ENCODE results near the gene RAB40B. TPM values are rescaled to one million over a fixed set of nuclear protein-coding genes. Genes with fewer than 3 reads are reported as not detected.

Gene RAB40B
- total and polyA plus RNA-seq, 2 of the 13 experiments (the other 11 are each of a cell fraction or from before 2014, with no cell fraction given): 6.2 to 6.5 TPM

GRCh38 chr17:82734987-82735866 lies 36.7 kb upstream of the RAB40B start, which contains the start of gene FN3K (continued):
- TF ChIP-seq, protein P1, sequence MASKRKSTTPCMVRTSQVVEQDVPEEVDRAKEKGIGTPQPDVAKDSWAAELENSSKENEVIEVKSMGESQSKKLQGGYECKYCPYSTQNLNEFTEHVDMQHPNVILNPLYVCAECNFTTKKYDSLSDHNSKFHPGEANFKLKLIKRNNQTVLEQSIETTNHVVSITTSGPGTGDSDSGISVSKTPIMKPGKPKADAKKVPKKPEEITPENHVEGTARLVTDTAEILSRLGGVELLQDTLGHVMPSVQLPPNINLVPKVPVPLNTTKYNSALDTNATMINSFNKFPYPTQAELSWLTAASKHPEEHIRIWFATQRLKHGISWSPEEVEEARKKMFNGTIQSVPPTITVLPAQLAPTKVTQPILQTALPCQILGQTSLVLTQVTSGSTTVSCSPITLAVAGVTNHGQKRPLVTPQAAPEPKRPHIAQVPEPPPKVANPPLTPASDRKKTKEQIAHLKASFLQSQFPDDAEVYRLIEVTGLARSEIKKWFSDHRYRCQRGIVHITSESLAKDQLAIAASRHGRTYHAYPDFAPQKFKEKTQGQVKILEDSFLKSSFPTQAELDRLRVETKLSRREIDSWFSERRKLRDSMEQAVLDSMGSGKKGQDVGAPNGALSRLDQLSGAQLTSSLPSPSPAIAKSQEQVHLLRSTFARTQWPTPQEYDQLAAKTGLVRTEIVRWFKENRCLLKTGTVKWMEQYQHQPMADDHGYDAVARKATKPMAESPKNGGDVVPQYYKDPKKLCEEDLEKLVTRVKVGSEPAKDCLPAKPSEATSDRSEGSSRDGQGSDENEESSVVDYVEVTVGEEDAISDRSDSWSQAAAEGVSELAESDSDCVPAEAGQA (IDR thresholded peaks at IDR 0.05; ENCODE audit: low read depth): no peak
- TF ChIP-seq, protein P1 (CRISPR knock-in tag; IDR thresholded peaks at IDR 0.05; ENCODE audit: borderline replicate concordance): no peak

DNA sequence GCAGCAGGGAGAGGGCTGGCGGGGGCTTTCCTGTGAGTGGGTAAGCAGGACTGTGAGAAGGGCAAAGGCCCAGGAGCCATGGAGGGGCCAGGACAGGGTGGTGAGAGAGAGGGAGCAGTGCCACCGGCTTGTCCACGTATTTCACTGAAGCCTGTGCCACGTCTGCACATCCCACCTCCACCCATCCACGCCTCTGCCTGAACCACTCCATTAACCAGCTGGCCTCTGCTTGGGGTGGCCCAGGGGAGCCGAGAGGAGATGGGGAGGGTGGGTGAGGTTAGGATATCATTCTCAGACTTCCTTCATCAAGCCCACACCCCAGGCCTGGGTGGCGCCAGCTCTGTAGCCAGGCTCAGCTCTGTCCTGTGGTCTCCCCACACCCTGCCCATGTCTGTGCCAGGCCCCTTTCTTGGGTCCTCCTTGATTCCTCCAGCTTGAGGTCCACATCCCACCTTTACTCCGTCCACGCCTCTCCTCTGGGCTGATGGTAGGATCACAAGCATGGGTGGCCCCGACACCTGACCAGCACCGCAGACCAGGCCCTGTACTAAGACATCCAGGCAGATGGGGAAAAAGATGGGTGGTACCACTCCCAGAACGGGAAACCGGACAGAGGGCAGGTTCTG lies 33.7 kb upstream of the RAB40B start:
- no TSS peak for BruUV-seq (replicated peaks)
- FAIRE-seq (no peak), ATAC-seq (no peak), DNase-seq (ENCODE audit: low spot score) (no peak)
- no peak overlapping the region for H3K4me2 ChIP-seq (ENCODE audit: low read depth, low read length)
- H3K9ac ChIP-seq (ENCODE audit: insufficient read depth, low read depth, low read length): no peak overlapping the region
- POLR2A ChIA-PET: interaction anchor here (1.8 kb wide), 1 partner anchor 16 kb away, joined by 11 read pairs; the partner anchor contains the start of gene FN3KRP
- no peak overlapping the region for H2AFZ ChIP-seq (ENCODE audit: low read length)
- intact Hi-C loops (cut with micrococcal nuclease; ENCODE audit: unreplicated experiment) (no loop called here), in situ Hi-C loops (cut with HindIII; ENCODE audit: extremely low pct_ligation_motif_present, low pct_unique_long_range_greater_than_20kb) (no loop called here)
- peaks cover 10% of the 10 kb centered on the region for H3K9me3 ChIP-seq (ENCODE audit: low read length)
- H3K27ac ChIP-seq (ENCODE audit: extremely low read length, insufficient read depth, low read length): no peak overlapping the region
- H3K4me1 ChIP-seq (ENCODE audit: insufficient read depth, low read length): peaks cover 19% of the 10 kb centered on the region
- WGBS (ENCODE audit: low lambda C conversion rate): 89% methylated on average over 13 of the region's 13 CpGs
- CTCF ChIA-PET (ENCODE audit: low intra/inter-chr PET ratio, low total read pairs): no interaction called here
- peaks cover 15% of the 10 kb centered on the region for H3K79me2 ChIP-seq (ENCODE audit: insufficient read depth, low read length)
- no peaks in the 10 kb centered on the region for H4K20me1 ChIP-seq (ENCODE audit: insufficient read depth, low read length)
- peaks cover 1 to 4% of the 10 kb centered on the region in 2 experiments; a peak in 2 of 5 replicates for H3K36me3 ChIP-seq (replicated peaks in 1 of 2; ENCODE audit: control insufficient read depth in 1 of 2, insufficient read depth in 2 of 2, low read length in 2 of 2)
- TF ChIP-seq ZNF687 (CRISPR knock-in tag; IDR thresholded peaks at IDR 0.05) (0 out of 2 replicates have a peak, but pooled peaks have one; percentile 17), POGK (CRISPR knock-in tag; conservative IDR thresholded peaks at IDR 0.05) (no peak)
- no peak overlapping the region for H3K4me3 ChIP-seq (replicated peaks in 1 of 3; ENCODE audit: insufficient read depth in 1 of 3, low read depth in 2 of 3, low read length in 3 of 3)
- H3K27me3 ChIP-seq (ENCODE audit: control insufficient read depth in 1 of 2, insufficient read depth in 2 of 2, low read length in 2 of 2): no peaks in the 10 kb centered on the region
